ENCODE results near the gene ZNF652. TPM values are rescaled to one million over a fixed set of nuclear protein-coding genes. Genes with fewer than 3 reads are reported as not detected.

The ZNF652 gene
- polyA plus RNA-seq, 1 of the 3 experiments (the other 2 are of a cell fraction): 5.1 TPM

DNA sequence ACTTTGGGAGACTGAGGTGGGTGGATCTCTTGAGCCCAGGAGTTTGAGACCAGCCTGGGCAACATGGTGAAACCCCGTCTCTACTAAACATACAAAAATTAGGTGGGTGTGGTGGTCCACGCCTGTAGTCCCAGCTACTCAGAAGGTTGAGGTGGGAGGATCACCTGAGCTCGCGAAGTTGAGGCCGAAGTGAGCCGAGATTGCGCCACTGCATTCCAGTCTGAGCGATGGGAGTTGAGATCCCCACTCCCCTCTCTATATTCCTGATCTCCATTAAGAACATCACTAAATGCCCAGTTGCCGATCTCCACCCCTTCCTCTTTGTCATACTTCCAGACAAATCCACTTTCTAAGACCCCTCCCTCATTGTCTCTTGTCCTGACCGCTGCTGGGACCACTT lies 24.3 kb upstream of the ZNF652 start:
- TF ChIP-seq FOSL2 (IDR thresholded peaks at IDR 0.05; ENCODE audit: borderline replicate concordance, low read depth) (no peak), RXRA (IDR thresholded peaks at IDR 0.05; ENCODE audit: borderline replicate concordance, low read depth) (no peak), SMC3 (IDR thresholded peaks at IDR 0.05; ENCODE audit: low read depth, low read length) (no peak), TCF12 (IDR thresholded peaks at IDR 0.05) (no peak)
- TF ChIP-seq, protein P1, sequence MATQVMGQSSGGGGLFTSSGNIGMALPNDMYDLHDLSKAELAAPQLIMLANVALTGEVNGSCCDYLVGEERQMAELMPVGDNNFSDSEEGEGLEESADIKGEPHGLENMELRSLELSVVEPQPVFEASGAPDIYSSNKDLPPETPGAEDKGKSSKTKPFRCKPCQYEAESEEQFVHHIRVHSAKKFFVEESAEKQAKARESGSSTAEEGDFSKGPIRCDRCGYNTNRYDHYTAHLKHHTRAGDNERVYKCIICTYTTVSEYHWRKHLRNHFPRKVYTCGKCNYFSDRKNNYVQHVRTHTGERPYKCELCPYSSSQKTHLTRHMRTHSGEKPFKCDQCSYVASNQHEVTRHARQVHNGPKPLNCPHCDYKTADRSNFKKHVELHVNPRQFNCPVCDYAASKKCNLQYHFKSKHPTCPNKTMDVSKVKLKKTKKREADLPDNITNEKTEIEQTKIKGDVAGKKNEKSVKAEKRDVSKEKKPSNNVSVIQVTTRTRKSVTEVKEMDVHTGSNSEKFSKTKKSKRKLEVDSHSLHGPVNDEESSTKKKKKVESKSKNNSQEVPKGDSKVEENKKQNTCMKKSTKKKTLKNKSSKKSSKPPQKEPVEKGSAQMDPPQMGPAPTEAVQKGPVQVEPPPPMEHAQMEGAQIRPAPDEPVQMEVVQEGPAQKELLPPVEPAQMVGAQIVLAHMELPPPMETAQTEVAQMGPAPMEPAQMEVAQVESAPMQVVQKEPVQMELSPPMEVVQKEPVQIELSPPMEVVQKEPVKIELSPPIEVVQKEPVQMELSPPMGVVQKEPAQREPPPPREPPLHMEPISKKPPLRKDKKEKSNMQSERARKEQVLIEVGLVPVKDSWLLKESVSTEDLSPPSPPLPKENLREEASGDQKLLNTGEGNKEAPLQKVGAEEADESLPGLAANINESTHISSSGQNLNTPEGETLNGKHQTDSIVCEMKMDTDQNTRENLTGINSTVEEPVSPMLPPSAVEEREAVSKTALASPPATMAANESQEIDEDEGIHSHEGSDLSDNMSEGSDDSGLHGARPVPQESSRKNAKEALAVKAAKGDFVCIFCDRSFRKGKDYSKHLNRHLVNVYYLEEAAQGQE (IDR thresholded peaks at IDR 0.05; ENCODE audit: low read depth, low read length): no peak
- H3K79me2 ChIP-seq (ENCODE audit: insufficient read depth): no peaks in the 10 kb centered on the region
- CTCF ChIA-PET: interaction anchor here (0.7 to 5.4 kb wide), 5 partner anchors 18 to 170 kb away, joined by 3 to 23 read pairs (median 12); no protein-coding TSS in a partner anchor

DNA sequence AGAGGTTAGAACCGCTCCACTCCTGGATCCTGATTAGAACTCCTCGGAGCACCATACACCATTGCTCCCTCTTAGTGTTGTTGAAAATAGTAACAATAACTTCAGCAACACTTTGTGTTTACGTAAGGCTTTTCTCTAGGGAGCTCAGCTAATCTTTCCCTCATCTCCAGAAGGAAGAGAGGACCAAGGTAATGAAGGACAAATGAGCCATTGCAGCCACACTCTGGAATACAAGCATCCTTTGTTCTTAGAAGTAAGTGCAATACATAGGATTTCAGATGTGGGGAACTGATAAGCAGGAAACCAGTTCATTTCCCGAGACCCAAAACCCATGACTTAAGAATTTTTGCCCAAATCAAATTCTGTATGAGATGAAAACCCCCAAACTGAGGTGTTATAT lies 22.9 kb upstream of the ZNF652 start:
- Histone ChIP-seq H3K79me2 (ENCODE audit: insufficient read depth) (no peaks in the 10 kb centered on the region), H3K4me1 (ENCODE audit: control insufficient read depth in 1 of 2, insufficient read depth in 2 of 2, low read depth in 1 of 2, low read length in 1 of 2) (peaks cover 0 to 10% of the 10 kb centered on the region in 2 experiments; a peak in 1 of 4 replicates), H2AFZ (ENCODE audit: low read depth) (no peak overlapping the region), H3K36me3 (replicated peaks in 1 of 2; ENCODE audit: control insufficient read depth in 1 of 2, insufficient read depth in 2 of 2, low read length in 1 of 2) (no peaks in the 10 kb centered on the region), H3K27me3 (ENCODE audit: insufficient read depth) (no peaks in the 10 kb centered on the region), H3K9ac (no peak overlapping the region), H4K20me1 (ENCODE audit: insufficient read depth) (no peaks in the 10 kb centered on the region), H3K4me3 (ENCODE audit: low read depth in 2 of 2, low read length in 1 of 2) (no peak overlapping the region), H3K9me3 (no peaks in the 10 kb centered on the region), H3K27ac (ENCODE audit: low read depth in 2 of 2, low read length in 1 of 2) (no peak overlapping the region), H3K4me2 (no peak overlapping the region), H3F3A (replicated peaks; ENCODE audit: insufficient read depth) (no peaks in the 10 kb centered on the region), H3K9me2 (no peaks in the 10 kb centered on the region)
- no peak for TF ChIP-seq YY1 (IDR thresholded peaks at IDR 0.05; ENCODE audit: low read depth)
- TF ChIP-seq ELF1 (IDR thresholded peaks at IDR 0.05): no peak
- no peak for TF ChIP-seq RXRA (IDR thresholded peaks at IDR 0.05; ENCODE audit: borderline replicate concordance, low read depth)
- TF ChIP-seq, protein P2, sequence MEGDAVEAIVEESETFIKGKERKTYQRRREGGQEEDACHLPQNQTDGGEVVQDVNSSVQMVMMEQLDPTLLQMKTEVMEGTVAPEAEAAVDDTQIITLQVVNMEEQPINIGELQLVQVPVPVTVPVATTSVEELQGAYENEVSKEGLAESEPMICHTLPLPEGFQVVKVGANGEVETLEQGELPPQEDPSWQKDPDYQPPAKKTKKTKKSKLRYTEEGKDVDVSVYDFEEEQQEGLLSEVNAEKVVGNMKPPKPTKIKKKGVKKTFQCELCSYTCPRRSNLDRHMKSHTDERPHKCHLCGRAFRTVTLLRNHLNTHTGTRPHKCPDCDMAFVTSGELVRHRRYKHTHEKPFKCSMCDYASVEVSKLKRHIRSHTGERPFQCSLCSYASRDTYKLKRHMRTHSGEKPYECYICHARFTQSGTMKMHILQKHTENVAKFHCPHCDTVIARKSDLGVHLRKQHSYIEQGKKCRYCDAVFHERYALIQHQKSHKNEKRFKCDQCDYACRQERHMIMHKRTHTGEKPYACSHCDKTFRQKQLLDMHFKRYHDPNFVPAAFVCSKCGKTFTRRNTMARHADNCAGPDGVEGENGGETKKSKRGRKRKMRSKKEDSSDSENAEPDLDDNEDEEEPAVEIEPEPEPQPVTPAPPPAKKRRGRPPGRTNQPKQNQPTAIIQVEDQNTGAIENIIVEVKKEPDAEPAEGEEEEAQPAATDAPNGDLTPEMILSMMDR (IDR thresholded peaks at IDR 0.05): no peak
- no peak for TF ChIP-seq NFIC (IDR thresholded peaks at IDR 0.05; ENCODE audit: borderline replicate concordance)
- TF ChIP-seq TEAD4 (IDR thresholded peaks at IDR 0.05; ENCODE audit: borderline replicate concordance, insufficient read depth): no peak
- no peak for TF ChIP-seq JUND (IDR thresholded peaks at IDR 0.05)
- TF ChIP-seq CHD2 (IDR thresholded peaks at IDR 0.05; ENCODE audit: low read length, partially characterized antibody): no peak
- TF ChIP-seq, protein P3, sequence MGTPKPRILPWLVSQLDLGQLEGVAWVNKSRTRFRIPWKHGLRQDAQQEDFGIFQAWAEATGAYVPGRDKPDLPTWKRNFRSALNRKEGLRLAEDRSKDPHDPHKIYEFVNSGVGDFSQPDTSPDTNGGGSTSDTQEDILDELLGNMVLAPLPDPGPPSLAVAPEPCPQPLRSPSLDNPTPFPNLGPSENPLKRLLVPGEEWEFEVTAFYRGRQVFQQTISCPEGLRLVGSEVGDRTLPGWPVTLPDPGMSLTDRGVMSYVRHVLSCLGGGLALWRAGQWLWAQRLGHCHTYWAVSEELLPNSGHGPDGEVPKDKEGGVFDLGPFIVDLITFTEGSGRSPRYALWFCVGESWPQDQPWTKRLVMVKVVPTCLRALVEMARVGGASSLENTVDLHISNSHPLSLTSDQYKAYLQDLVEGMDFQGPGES (IDR thresholded peaks at IDR 0.05; ENCODE audit: low read depth, low read length): no peak
- TF ChIP-seq TCF12 (IDR thresholded peaks at IDR 0.05): no peak
- no peak for TF ChIP-seq EZH2phosphoT487 (IDR thresholded peaks at IDR 0.05; ENCODE audit: borderline replicate concordance, low read depth)
- no peak for TF ChIP-seq MEF2A (IDR thresholded peaks at IDR 0.05; ENCODE audit: borderline replicate concordance, low read depth)
- DNase-seq: no peak
- CTCF ChIA-PET: interaction anchor here (1.2 to 5.4 kb wide), 5 partner anchors 17 to 193 kb away, joined by 5 to 23 read pairs (median 8); no protein-coding TSS in a partner anchor
- WGBS (ENCODE audit: low lambda C conversion rate): 80% methylated on average over 4 of the region's 4 CpGs
- POLR2A ChIA-PET: no interaction called here

More for the DNA sequence above, 24.3 kb upstream of the ZNF652 start:
- no peak for DNase-seq
- no peak overlapping the region for H2AFZ ChIP-seq (ENCODE audit: low read depth)
- 96% methylated on average over 10 of the region's 10 CpGs for WGBS (ENCODE audit: low lambda C conversion rate)
- H3K9me2 ChIP-seq: no peaks in the 10 kb centered on the region
- H3K4me3 ChIP-seq (ENCODE audit: low read depth in 2 of 2, low read length in 1 of 2): no peak overlapping the region
- peaks cover 0 to 10% of the 10 kb centered on the region in 2 experiments; a peak in 1 of 4 replicates for H3K4me1 ChIP-seq (ENCODE audit: control insufficient read depth in 1 of 2, insufficient read depth in 2 of 2, low read depth in 1 of 2, low read length in 1 of 2)
- H3F3A ChIP-seq (replicated peaks; ENCODE audit: insufficient read depth): no peaks in the 10 kb centered on the region
- H3K36me3 ChIP-seq (replicated peaks in 1 of 2; ENCODE audit: control insufficient read depth in 1 of 2, insufficient read depth in 2 of 2, low read length in 1 of 2): no peaks in the 10 kb centered on the region
- no peaks in the 10 kb centered on the region for H3K27me3 ChIP-seq (ENCODE audit: insufficient read depth)
- H3K4me2 ChIP-seq: no peak overlapping the region
- no peak overlapping the region for H3K9ac ChIP-seq
- H3K9me3 ChIP-seq: no peaks in the 10 kb centered on the region
- POLR2A ChIA-PET: no interaction called here
- H4K20me1 ChIP-seq (ENCODE audit: insufficient read depth): no peaks in the 10 kb centered on the region
- no peak overlapping the region for H3K27ac ChIP-seq (ENCODE audit: low read depth in 2 of 2, low read length in 1 of 2)
